PC-9 (cell line): Measurements from ENCODE around the gene APOBEC3C.
"Not testable (repeated sequence)": the region's sequence is repeated elsewhere in the genome, so short reads cannot be mapped to it uniquely, and the experiment has no call there.

Experiments
- EZH2 ChIP-seq: fragments of 200-600 bp; sonication (generic); IDR thresholded peaks from 2 replicates; pipeline ENCODE4 v1.8.0; 2017; ENCODE audit warnings: antibody characterized with exemption, low read depth
- TF ChIP-seq, protein P1 (sequence below): fragments of 200-600 bp; sonication (generic); conservative IDR thresholded peaks from 2 replicates; pipeline ENCODE4 v1.6.1; 2017; ENCODE audit warnings: mixed run types, antibody characterized with exemption, mild to moderate bottlenecking, moderate library complexity

DNA sequence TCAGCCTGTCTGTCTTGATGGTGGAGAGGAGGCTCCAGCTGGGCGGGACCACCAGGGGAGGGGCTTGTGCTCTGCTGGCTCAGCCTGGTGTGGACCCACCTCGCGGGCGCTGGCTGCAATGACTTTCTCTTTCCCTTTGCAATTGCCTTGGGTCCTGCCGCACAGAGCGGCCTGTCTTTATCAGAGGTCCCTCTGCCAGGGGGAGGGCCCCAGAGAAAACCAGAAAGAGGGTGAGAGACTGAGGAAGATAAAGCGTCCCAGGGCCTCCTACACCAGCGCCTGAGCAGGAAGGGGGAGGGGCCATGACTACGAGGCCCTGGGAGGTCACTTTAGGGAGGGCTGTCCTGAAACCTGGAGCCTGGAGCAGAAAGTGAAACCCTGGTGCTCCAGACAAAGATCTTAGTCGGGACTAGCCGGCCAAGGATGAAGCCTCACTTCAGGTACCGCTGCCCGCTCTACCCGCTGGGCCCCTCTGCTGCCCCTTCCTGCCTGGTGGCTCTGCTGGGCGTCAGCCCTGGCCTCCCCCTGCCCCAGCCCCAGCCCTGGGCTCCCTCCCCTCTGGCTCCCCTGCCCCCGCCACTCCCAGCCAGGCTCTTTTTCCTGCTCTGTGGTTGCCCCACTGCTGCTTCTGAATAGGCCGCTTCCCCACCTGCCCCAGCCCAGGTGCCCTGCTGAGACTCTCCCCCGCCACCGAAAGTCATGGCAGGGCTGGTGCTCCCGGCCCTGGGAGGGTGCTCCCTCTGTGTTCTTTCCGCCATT is 26.7 kb downstream of the APOBEC3C start, which contains the start of gene APOBEC3F:
- TF ChIP-seq, protein P1, sequence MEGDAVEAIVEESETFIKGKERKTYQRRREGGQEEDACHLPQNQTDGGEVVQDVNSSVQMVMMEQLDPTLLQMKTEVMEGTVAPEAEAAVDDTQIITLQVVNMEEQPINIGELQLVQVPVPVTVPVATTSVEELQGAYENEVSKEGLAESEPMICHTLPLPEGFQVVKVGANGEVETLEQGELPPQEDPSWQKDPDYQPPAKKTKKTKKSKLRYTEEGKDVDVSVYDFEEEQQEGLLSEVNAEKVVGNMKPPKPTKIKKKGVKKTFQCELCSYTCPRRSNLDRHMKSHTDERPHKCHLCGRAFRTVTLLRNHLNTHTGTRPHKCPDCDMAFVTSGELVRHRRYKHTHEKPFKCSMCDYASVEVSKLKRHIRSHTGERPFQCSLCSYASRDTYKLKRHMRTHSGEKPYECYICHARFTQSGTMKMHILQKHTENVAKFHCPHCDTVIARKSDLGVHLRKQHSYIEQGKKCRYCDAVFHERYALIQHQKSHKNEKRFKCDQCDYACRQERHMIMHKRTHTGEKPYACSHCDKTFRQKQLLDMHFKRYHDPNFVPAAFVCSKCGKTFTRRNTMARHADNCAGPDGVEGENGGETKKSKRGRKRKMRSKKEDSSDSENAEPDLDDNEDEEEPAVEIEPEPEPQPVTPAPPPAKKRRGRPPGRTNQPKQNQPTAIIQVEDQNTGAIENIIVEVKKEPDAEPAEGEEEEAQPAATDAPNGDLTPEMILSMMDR, result not testable (repeated sequence)
- TF ChIP-seq EZH2, result not testable (repeated sequence)
